Fibroblast of skin of right quadriceps (primary cell): ENCODE data around the gene FAM83C.
A peak's percentile ranks its signal among the peaks of the same experiment; 100 is the strongest.

Experiments
- DNase-seq: peaks from one replicate; pipeline ENCODE4 v3.0.0-alpha.2; 2013

Gene FAM83C

GRCh38 chr20:35297155-35297554, 4.9 kb upstream of the FAM83C start:
- DNase-seq, result no peak

- DNase-seq, result no peak
These were observed 3.9 kb upstream of the FAM83C start for GRCh38 chr20:35296101-35296554.

GRCh38 chr20:35295674-35296073, 3.4 kb upstream of the FAM83C start:
- no peak for DNase-seq

- DNase-seq, result no peak
These were observed 2.8 kb upstream of the FAM83C start for GRCh38 chr20:35295058-35295457.

GRCh38 chr20:35294293-35294685, 2.1 kb upstream of the FAM83C start:
- no peak for DNase-seq

- DNase-seq, result no peak
These were observed 1.4 kb upstream of the FAM83C start for GRCh38 chr20:35293303-35294292.

GRCh38 chr20:35292504-35293285, 470 bp upstream of the FAM83C start:
- no peak for DNase-seq

- no peak for DNase-seq
These were observed 1.3 kb downstream of the FAM83C start for GRCh38 chr20:35290887-35291417.

GRCh38 chr20:35290186-35290886, 1.9 kb downstream of the FAM83C start:
- no peak for DNase-seq

GRCh38 chr20:35288325-35289060, 3.7 kb downstream of the FAM83C start:
- no peak for DNase-seq

GRCh38 chr20:35287509-35288324, 4.5 kb downstream of the FAM83C start:
- DNase-seq, result no peak

GRCh38 chr20:35286899-35287508, 5.2 kb downstream of the FAM83C start:
- no peak for DNase-seq

GRCh38 chr20:35286077-35286898, 5.9 kb downstream of the FAM83C start:
- DNase-seq, result no peak

- DNase-seq, result no peak
These were observed 6.5 kb downstream of the FAM83C start for GRCh38 chr20:35285806-35286076.

GRCh38 chr20:35284992-35285805, 7.0 kb downstream of the FAM83C start:
- no peak for DNase-seq

- DNase-seq, result peak; percentile 90
These were observed 7.8 kb downstream of the FAM83C start, which contains the start of gene EIF6 for GRCh38 chr20:35284267-35284991. Gene EIF6 (minus strand): TSS chr20:35284772. CDS start chr20:35284487, 285 bp downstream.

- DNase-seq, result no peak
These were observed 8.6 kb downstream of the FAM83C start for GRCh38 chr20:35283441-35284266.
